ENCODE measurements around the gene RDH14. TPM values are rescaled to one million over a fixed set of nuclear protein-coding genes. Genes with fewer than 3 reads are reported as not detected.

Gene RDH14
- total RNA-seq, 1 donor from 2014 or later: 15.4 TPM

DNA sequence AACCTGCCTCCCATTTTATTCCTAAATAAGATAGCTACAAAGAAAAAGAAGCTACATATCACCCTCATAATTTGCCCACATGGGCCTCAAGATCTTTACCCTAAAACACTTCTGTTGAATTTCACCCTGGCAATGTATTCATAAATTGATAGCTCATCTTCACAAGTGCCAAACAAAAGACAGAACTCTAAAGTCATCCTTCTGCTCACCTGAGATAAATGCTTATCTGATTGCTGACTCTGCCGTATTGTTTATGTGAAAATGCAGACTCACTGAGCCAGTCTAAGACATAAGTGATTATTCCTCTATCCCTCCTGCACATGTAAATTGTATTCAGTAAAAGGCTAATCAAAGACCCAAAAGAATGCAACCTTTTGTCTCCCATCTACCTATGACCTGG lies 2.0 kb downstream of the RDH14 start:
- TF ChIP-seq, protein P1, sequence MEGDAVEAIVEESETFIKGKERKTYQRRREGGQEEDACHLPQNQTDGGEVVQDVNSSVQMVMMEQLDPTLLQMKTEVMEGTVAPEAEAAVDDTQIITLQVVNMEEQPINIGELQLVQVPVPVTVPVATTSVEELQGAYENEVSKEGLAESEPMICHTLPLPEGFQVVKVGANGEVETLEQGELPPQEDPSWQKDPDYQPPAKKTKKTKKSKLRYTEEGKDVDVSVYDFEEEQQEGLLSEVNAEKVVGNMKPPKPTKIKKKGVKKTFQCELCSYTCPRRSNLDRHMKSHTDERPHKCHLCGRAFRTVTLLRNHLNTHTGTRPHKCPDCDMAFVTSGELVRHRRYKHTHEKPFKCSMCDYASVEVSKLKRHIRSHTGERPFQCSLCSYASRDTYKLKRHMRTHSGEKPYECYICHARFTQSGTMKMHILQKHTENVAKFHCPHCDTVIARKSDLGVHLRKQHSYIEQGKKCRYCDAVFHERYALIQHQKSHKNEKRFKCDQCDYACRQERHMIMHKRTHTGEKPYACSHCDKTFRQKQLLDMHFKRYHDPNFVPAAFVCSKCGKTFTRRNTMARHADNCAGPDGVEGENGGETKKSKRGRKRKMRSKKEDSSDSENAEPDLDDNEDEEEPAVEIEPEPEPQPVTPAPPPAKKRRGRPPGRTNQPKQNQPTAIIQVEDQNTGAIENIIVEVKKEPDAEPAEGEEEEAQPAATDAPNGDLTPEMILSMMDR (IDR thresholded peaks at IDR 0.05; ENCODE audit: unreplicated experiment): no peak
- no peak for DNase-seq (ENCODE audit: low spot score)
- Mint-ChIP-seq H3K9me3 (ENCODE audit: unreplicated experiment) (no peaks in the 10 kb centered on the region), H3K36me3 (ENCODE audit: low read depth, unreplicated experiment) (no peaks in the 10 kb centered on the region), H3K27me3 (ENCODE audit: unreplicated experiment) (peaks cover 4% of the 10 kb centered on the region), H3K27ac (ENCODE audit: unreplicated experiment) (peak overlapping the region; percentile 49), H3K4me1 (ENCODE audit: unreplicated experiment) (peaks cover 24% of the 10 kb centered on the region), H3K4me3 (ENCODE audit: unreplicated experiment) (no peak overlapping the region)

DNA sequence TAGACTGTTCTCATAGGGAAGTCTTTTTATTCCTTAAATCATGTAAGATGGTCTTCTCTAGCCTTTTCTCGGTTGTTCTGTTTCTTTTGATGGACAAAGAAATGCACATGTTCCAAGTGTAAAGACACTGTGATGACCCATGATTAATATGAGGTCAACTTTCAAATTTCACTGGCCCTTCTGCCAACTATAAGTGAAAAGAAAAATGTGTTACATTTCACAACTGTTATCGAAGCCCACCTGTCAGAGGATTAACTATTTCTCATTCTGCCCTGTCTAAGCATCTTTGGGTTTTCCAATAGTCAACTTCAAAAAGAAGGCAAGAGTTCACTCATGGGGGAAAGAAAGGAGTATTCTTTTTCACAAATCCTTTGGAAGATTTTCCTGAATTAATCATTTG lies 3.3 kb downstream of the RDH14 start:
- H3K4me1 Mint-ChIP-seq (ENCODE audit: unreplicated experiment): peaks cover 24% of the 10 kb centered on the region
- TF ChIP-seq, protein P1 (IDR thresholded peaks at IDR 0.05; ENCODE audit: unreplicated experiment): no peak
- no peak overlapping the region for H3K27ac Mint-ChIP-seq (ENCODE audit: unreplicated experiment)
- H3K36me3 Mint-ChIP-seq (ENCODE audit: low read depth, unreplicated experiment): no peaks in the 10 kb centered on the region
- H3K4me3 Mint-ChIP-seq (ENCODE audit: unreplicated experiment): no peak overlapping the region
- peaks cover 4% of the 10 kb centered on the region for H3K27me3 Mint-ChIP-seq (ENCODE audit: unreplicated experiment)
- no peaks in the 10 kb centered on the region for H3K9me3 Mint-ChIP-seq (ENCODE audit: unreplicated experiment)
- no peak for DNase-seq (ENCODE audit: low spot score)

DNA sequence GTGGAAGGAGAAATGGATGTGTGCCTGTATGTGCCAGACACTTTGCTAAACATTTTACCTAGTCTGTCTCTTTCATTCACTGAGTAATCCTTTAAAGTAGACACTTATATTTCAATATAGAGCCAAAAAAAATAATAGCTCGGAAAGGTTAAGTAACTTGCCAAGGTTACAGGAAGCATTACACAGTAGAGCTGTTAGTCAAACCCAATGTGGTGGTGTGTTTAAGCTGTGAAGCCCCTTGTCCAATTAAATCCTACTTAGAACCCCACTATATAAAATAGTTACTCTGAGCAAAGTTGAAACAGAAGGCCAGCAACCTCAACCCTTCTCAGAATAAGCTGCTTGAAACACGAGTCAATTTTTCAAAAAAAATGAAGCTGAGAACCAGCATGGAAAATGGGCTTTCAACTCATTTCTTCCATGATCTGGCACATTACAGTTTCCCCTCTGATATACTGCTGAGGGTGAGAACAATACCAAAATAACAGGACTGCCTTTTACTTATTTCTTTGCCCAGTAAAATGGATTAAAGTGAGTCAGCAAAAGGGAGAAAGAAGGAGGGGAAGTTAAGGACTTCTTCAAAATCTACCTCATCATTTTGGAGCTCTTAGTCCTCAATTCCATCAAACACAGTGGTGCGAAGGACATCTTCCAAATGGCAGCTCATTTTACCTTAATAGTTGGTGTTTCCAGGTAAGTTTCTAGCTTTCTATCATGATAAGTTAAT lies 7.9 kb downstream of the RDH14 start:
- TF ChIP-seq, protein P1 (IDR thresholded peaks at IDR 0.05; ENCODE audit: unreplicated experiment): no peak
- Mint-ChIP-seq H3K36me3 (ENCODE audit: low read depth, unreplicated experiment) (no peaks in the 10 kb centered on the region), H3K27me3 (ENCODE audit: unreplicated experiment) (no peaks in the 10 kb centered on the region), H3K4me3 (ENCODE audit: unreplicated experiment) (no peak overlapping the region), H3K9me3 (ENCODE audit: unreplicated experiment) (no peaks in the 10 kb centered on the region), H3K4me1 (ENCODE audit: unreplicated experiment) (no peaks in the 10 kb centered on the region), H3K27ac (ENCODE audit: unreplicated experiment) (no peak overlapping the region)
- DNase-seq (ENCODE audit: low spot score): no peak

DNA sequence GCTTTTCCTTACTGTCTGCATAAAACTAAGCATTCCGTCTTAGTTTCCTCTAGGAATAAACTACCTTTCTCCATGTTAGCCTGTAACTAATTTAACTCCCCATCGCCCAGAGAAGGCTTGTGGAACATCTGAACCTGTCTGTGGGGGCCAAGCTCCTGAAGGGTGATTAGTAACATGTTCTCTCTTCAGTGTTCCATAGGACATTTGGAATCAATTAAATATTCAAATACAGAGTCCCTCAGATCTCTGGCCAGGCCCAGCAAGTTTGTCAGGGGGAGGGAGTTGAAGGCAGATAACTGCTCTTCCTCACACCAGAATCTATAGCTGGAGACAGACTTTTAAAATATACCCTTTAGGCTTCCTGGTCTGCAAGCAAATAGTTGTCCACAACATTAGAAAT lies 8.8 kb downstream of the RDH14 start:
- Mint-ChIP-seq H3K9me3 (ENCODE audit: unreplicated experiment) (no peaks in the 10 kb centered on the region), H3K36me3 (ENCODE audit: low read depth, unreplicated experiment) (no peaks in the 10 kb centered on the region), H3K27me3 (ENCODE audit: unreplicated experiment) (no peaks in the 10 kb centered on the region), H3K4me1 (ENCODE audit: unreplicated experiment) (no peaks in the 10 kb centered on the region), H3K27ac (ENCODE audit: unreplicated experiment) (no peak overlapping the region), H3K4me3 (ENCODE audit: unreplicated experiment) (no peak overlapping the region)
- TF ChIP-seq, protein P1 (IDR thresholded peaks at IDR 0.05; ENCODE audit: unreplicated experiment): no peak
- no peak for DNase-seq (ENCODE audit: low spot score)

DNA sequence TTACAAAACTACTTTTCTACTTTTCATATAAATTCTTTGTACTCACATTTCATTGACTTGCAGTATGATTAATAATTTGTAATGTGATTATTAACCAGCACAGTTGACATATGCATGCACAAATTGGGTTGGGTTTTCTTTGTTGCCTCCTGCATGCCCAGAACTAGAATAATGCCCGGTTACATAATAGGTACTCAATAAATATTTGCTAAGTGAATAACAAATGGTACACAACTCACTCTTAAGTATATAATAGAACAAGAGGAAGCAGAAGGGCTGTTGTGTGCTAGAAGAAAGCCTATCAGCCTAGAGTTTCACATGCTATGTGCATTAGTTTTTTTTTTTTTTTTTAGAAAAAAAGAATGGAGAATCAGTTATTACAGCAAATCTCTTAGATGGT lies 9.3 kb downstream of the RDH14 start:
- no peaks in the 10 kb centered on the region for H3K9me3 Mint-ChIP-seq (ENCODE audit: unreplicated experiment)
- H3K27ac Mint-ChIP-seq (ENCODE audit: unreplicated experiment): no peak overlapping the region
- TF ChIP-seq, protein P1 (IDR thresholded peaks at IDR 0.05; ENCODE audit: unreplicated experiment): no peak
- no peaks in the 10 kb centered on the region for H3K4me1 Mint-ChIP-seq (ENCODE audit: unreplicated experiment)
- no peaks in the 10 kb centered on the region for H3K27me3 Mint-ChIP-seq (ENCODE audit: unreplicated experiment)
- no peak for DNase-seq (ENCODE audit: low spot score)
- no peaks in the 10 kb centered on the region for H3K36me3 Mint-ChIP-seq (ENCODE audit: low read depth, unreplicated experiment)
- H3K4me3 Mint-ChIP-seq (ENCODE audit: unreplicated experiment): no peak overlapping the region

Measured in endothelial cell (in vitro differentiated cells).